Neuronal stem cell (in vitro differentiated cells): ENCODE data around the gene FBXW7.
"Not testable (repeated sequence)": the region's sequence is repeated elsewhere in the genome, so short reads cannot be mapped to it uniquely, and the experiment has no call there.

Source experiments
- DNase-seq: peaks from one replicate; pipeline ENCODE4 v3.0.0-alpha.2; 2013; ENCODE audit warnings: low spot score
- H2AFZ ChIP-seq: one replicate; pipeline ENCODE4 v1.6.1; 2013; ENCODE audit warnings: mild to moderate bottlenecking, low read length, inconsistent platforms
- H2AK5ac ChIP-seq: 2 replicates; pipeline ENCODE4 v1.6.1; 2013; ENCODE audit warnings: low read depth, mild to moderate bottlenecking, inconsistent platforms, low read length, moderate library complexity, mixed read lengths
- H2BK120ac ChIP-seq: 2 replicates; pipeline ENCODE4 v1.6.1; 2013; ENCODE audit warnings: low read depth, mild to moderate bottlenecking, inconsistent platforms, low read length, moderate library complexity, mixed read lengths
- H2BK12ac ChIP-seq: one replicate; pipeline ENCODE4 v1.6.1; 2013; ENCODE audit warnings: low read length, inconsistent platforms
- H2BK15ac ChIP-seq: 2 replicates; pipeline ENCODE4 v1.6.1; 2013; ENCODE audit warnings: mild to moderate bottlenecking, low read length, inconsistent platforms, mixed read lengths
- H2BK5ac ChIP-seq: one replicate; pipeline ENCODE4 v1.6.1; 2013; ENCODE audit warnings: inconsistent platforms, mild to moderate bottlenecking, low read length, moderate library complexity
- H3K14ac ChIP-seq: one replicate; pipeline ENCODE4 v1.6.1; 2013; ENCODE audit warnings: low read length, inconsistent platforms
- H3K18ac ChIP-seq: 2 replicates; pipeline ENCODE4 v1.6.1; 2013; ENCODE audit warnings: low read length, inconsistent platforms
- H3K23ac ChIP-seq: 2 replicates; pipeline ENCODE4 v1.6.1; 2013; ENCODE audit warnings: low read depth, mild to moderate bottlenecking, mixed read lengths, low read length, inconsistent platforms; ENCODE audit not compliant: poor library complexity
- H3K27ac ChIP-seq: replicated peaks from 3 replicates; pipeline ENCODE4 v1.5.1; 2013; ENCODE audit warnings: low read length, inconsistent platforms
- H3K27me3 ChIP-seq, 3 experiments: 2 replicates each; pipeline ENCODE4 v1.6.1; 2013; ENCODE audit warnings: low read length in 3 of 3, mild to moderate bottlenecking in 2 of 3, inconsistent platforms in 1 of 3, low read depth in 1 of 3, mixed read lengths in 1 of 3, moderate library complexity in 1 of 3; ENCODE audit not compliant: control insufficient read depth in 3 of 3, insufficient read depth in 3 of 3
- H3K36me3 ChIP-seq, 2 donors: replicated peaks in 1 of 2; 2 replicates each; pipeline ENCODE4 v1.6.1; 2013; ENCODE audit warnings: low read length in 2 of 2; ENCODE audit not compliant: control insufficient read depth in 2 of 2, insufficient read depth in 2 of 2
- H3K4ac ChIP-seq: 2 replicates; pipeline ENCODE4 v1.6.1; 2013; ENCODE audit warnings: inconsistent platforms, mild to moderate bottlenecking, low read length, moderate library complexity
- H3K4me1 ChIP-seq, 2 donors: 1 replicate in 1 of 2; 2 replicates in 1 of 2; pipeline ENCODE4 v1.6.1; 2013; ENCODE audit warnings: low read length in 2 of 2, low read depth in 1 of 2; ENCODE audit not compliant: control insufficient read depth in 2 of 2, insufficient read depth in 1 of 2
- H3K4me2 ChIP-seq: one replicate; pipeline ENCODE4 v1.6.1; 2013; ENCODE audit warnings: mild to moderate bottlenecking, low read length, inconsistent platforms; ENCODE audit not compliant: insufficient read depth, poor library complexity, severe bottlenecking
- H3K4me3 ChIP-seq, 2 donors: 2 replicates each; pipeline ENCODE4 v1.5.1; 2013; ENCODE audit warnings: low read length in 2 of 2, mild to moderate bottlenecking in 2 of 2, inconsistent platforms in 1 of 2, moderate library complexity in 1 of 2
- H3K79me1 ChIP-seq: one replicate; pipeline ENCODE4 v1.6.1; 2013; ENCODE audit warnings: low read depth, mild to moderate bottlenecking, inconsistent platforms, low read length, moderate library complexity
- H3K9ac ChIP-seq: one replicate; pipeline ENCODE4 v1.6.1; 2013; ENCODE audit warnings: mild to moderate bottlenecking, low read depth, low read length, inconsistent platforms; ENCODE audit not compliant: poor library complexity
- H3K9me3 ChIP-seq, 2 donors: replicated peaks in 1 of 2; 2 replicates each; pipeline versions ENCODE3 to v1.6.1; 2013; ENCODE audit warnings: low read length in 2 of 2, mild to moderate bottlenecking in 2 of 2, inconsistent platforms in 1 of 2, low read depth in 1 of 2, mixed read lengths in 1 of 2, moderate library complexity in 1 of 2; ENCODE audit not compliant: control insufficient read depth in 2 of 2, insufficient read depth in 1 of 2
- H4K8ac ChIP-seq: one replicate; pipeline ENCODE4 v1.6.1; 2013; ENCODE audit warnings: low read depth, mild to moderate bottlenecking, inconsistent platforms, low read length, moderate library complexity
- H4K91ac ChIP-seq: one replicate; pipeline ENCODE4 v1.6.1; 2013; ENCODE audit warnings: low read length, low read depth, mild to moderate bottlenecking, inconsistent platforms; ENCODE audit not compliant: poor library complexity
- WGBS, 2 donors: extraction: QIAGEN DNeasy Blood & Tissue Kit; methylation state at CpG; one replicate each; pipeline ENCODE4 v1.1.7; 2013; ENCODE audit warnings: missing lambda C conversion rate in 2 of 2, mixed read lengths in 1 of 2; ENCODE audit not compliant: insufficient read length in 2 of 2, insufficient replicate concordance in 1 of 2; ENCODE audit errors: extremely low coverage in 2 of 2; 5-methylcytosine and 5-hydroxymethylcytosine counted together

FBXW7 gene

DNA sequence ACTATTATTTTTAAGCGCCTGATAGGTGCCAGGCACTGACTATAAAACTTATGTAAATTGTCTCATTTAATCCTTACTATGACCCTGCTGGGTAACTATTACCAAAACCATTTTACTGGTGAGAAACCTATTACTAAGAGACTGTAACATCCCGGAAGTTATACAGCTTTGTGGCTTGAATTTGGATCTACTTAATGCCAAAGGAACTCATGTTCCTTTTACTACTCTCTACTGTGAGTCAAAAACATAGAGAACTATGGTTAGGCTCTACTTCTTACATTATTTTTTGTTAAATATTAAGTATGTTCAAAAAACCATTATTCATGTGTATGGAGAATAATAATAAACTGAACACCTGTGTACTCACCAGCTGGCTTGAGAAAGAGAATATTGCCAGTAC lies 14.8 kb upstream of the FBXW7 start:
- not testable (repeated sequence) for H3K9me3 ChIP-seq, H2BK5ac ChIP-seq, H2AFZ ChIP-seq, DNase-seq, H2BK12ac ChIP-seq, H3K36me3 ChIP-seq, H3K4me3 ChIP-seq, H3K4ac ChIP-seq, H3K4me1 ChIP-seq, H3K23ac ChIP-seq, H3K9ac ChIP-seq, H3K4me2 ChIP-seq, H4K8ac ChIP-seq, H3K27me3 ChIP-seq, H2AK5ac ChIP-seq, H4K91ac ChIP-seq, H2BK15ac ChIP-seq, H3K27ac ChIP-seq, H3K18ac ChIP-seq, H2BK120ac ChIP-seq, H3K79me1 ChIP-seq, H3K14ac ChIP-seq
- no CpG with 5 or more reads among the region's 2 CpGs for WGBS, 2 donors

DNA sequence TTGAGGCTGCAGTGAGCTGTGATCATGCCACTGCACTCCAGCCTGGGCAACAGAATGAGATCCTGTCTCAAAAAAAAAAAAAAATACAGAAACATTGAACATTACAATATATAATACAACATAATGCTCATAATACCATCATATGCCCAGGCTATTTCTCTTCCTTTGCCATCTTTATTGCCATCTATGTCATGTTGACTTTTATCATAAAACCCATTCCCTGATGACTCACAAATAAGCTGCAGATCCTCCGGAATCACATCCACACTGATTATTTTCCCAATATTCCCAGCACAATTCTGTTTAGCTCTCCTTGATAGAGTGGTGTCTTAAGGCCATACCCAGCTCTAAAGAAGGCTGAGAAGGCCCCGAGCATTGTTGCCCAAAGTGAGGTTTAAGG lies 9.2 kb upstream of the FBXW7 start:
- no CpG with 5 or more reads among the region's 2 CpGs for WGBS, 2 donors
- Histone ChIP-seq H3K4me3 (no peak overlapping the region), H4K8ac (no peak overlapping the region), H3K27ac (no peak overlapping the region), H2AK5ac (no peak overlapping the region), H3K23ac (no peak overlapping the region), H4K91ac (no peak overlapping the region), H3K27me3 (no peaks in the 10 kb centered on the region), H3K4ac (no peak overlapping the region), H3K9ac (no peak overlapping the region), H2BK5ac (no peak overlapping the region), H3K18ac (no peak overlapping the region), H3K36me3 (peaks cover under 1 to 6% of the 10 kb centered on the region in 2 donors), H2BK15ac (no peak overlapping the region), H3K9me3 (peaks cover 1 to 2% of the 10 kb centered on the region in 2 donors), H3K4me2 (no peak overlapping the region), H2BK120ac (no peak overlapping the region), H3K79me1 (peaks cover 4% of the 10 kb centered on the region), H2BK12ac (no peak overlapping the region), H2AFZ (no peak overlapping the region), H3K4me1 (no peaks in the 10 kb centered on the region), H3K14ac (no peak overlapping the region)
- DNase-seq, result no peak

DNA sequence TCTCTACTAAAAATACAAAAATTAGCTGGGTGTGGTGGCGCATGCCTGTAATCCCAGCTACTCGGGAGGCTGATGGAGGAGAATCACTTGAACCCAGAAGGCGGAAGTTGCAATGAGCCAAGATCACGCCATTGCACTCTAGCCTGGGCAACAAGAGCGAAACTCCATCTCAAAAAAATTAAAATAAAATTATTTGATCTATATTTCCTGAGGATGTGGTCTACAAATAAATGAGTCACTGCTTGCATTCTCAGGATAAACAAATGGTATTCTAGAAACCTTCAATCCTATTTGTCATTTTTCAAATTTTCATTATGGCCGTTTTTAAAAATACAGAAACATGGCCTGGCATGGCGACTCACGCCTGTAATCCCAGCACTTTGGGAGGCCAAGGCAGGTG lies 8.6 kb upstream of the FBXW7 start:
- not testable (repeated sequence) for H2BK120ac ChIP-seq, DNase-seq, H3K27ac ChIP-seq, H2AK5ac ChIP-seq, H3K79me1 ChIP-seq, H2AFZ ChIP-seq, H3K18ac ChIP-seq, H2BK15ac ChIP-seq, H4K8ac ChIP-seq, H3K4me3 ChIP-seq, H3K9me3 ChIP-seq, H3K23ac ChIP-seq, H3K4me1 ChIP-seq, H3K4me2 ChIP-seq, H2BK12ac ChIP-seq, H3K4ac ChIP-seq, H3K14ac ChIP-seq, H3K9ac ChIP-seq, H4K91ac ChIP-seq, H2BK5ac ChIP-seq, H3K27me3 ChIP-seq
- H3K36me3 ChIP-seq, result peaks cover 6 to 11% of the 10 kb centered on the region in 2 donors
- WGBS, 2 donors, result no CpG with 5 or more reads among the region's 8 CpGs

DNA sequence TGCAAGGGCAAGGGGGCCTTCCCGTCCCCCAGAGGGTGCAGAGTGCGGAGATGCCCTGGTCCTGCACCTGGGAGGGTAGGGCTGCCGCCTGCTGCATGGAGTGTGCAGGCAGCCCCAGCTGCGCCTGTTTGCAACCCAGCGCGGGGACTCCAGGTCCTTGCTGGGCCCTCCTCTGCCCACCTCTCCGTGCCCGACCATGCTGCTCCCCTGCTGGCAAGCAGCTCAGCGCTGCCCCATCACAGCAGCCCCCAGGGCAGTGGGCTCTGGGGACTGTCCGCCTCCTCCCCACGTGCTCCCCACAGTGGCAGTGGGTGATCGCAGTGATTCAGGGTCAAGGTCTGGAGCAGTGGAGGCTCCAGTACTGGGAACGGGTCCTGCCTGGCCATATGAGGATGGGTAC lies 5.0 kb upstream of the FBXW7 start:
- Histone ChIP-seq H4K91ac (no peak overlapping the region), H3K4me1 (peaks cover 5 to 7% of the 10 kb centered on the region in 2 donors), H3K27ac (no peak overlapping the region), H3K14ac (peak overlapping the region; percentile 1), H2BK120ac (no peak overlapping the region), H3K36me3 (peaks cover 10 to 30% of the 10 kb centered on the region in 2 donors), H2AK5ac (no peak overlapping the region), H3K9me3 (peaks cover 2 to 12% of the 10 kb centered on the region in 2 donors), H2AFZ (no peak overlapping the region), H2BK15ac (no peak overlapping the region), H3K4ac (no peak overlapping the region), H3K4me2 (no peak overlapping the region), H3K9ac (peak overlapping the region; percentile 60), H3K79me1 (peaks cover 5% of the 10 kb centered on the region), H4K8ac (peak overlapping the region; percentile 92), H2BK12ac (peak overlapping the region; percentile 22), H3K4me3 (peak overlapping the region in 1 of 2 donors; percentile 26), H3K18ac (peak overlapping the region; percentile 48), H3K27me3 (no peaks in the 10 kb centered on the region), H2BK5ac (no peak overlapping the region), H3K23ac (peak overlapping the region; percentile 65)
- DNase-seq, result no peak
- no CpG with 5 or more reads among the region's 13 CpGs for WGBS, 2 donors
